ENCODE results near the gene IL1RAPL1.

Gene IL1RAPL1

DNA sequence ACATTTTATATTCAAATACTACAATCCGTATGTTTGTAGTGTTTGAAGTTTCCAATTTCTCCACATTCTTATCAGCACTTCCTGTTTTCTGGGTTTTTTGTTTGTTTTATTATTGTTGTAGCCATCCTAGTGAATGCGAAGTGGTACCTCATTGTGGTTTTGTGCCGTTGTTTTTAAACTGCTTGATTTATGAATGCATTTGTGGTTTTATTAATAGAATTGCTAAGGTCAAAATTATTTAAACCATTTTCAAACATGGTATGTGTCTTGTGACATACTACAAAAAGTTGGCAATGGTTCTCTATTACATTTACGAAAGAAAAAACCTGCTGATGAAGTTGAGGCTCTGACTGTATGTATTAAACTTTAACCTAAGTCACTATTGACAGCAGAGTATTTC is 848.1 kb downstream of the IL1RAPL1 start:
- Histone ChIP-seq H3K27ac (ENCODE audit: low read depth, low read length) (no peak overlapping the region), H3K79me2 (ENCODE audit: insufficient read depth, low read length) (no peaks in the 10 kb centered on the region), H3K9me3 (ENCODE audit: insufficient read depth, low read length) (no peaks in the 10 kb centered on the region), H3K27me3 (ENCODE audit: low read length) (no peaks in the 10 kb centered on the region), H3K9me2 (replicated peaks; ENCODE audit: insufficient read depth, low read length) (no peaks in the 10 kb centered on the region), H4K20me1 (ENCODE audit: low read depth, low read length) (no peaks in the 10 kb centered on the region), H3K9ac (ENCODE audit: low read length) (no peak overlapping the region), H3K36me3 (ENCODE audit: low read length) (no peaks in the 10 kb centered on the region), H2AFZ (ENCODE audit: low read depth, low read length, severe bottlenecking) (no peak overlapping the region), H3K4me2 (ENCODE audit: low read depth, low read length, poor library complexity, severe bottlenecking) (no peak overlapping the region), H3F3A (ENCODE audit: insufficient read depth) (no peaks in the 10 kb centered on the region), H3K4me3 (ENCODE audit: insufficient read depth, low read length, poor library complexity, severe bottlenecking) (no peak overlapping the region)
- TF ChIP-seq, protein P1, sequence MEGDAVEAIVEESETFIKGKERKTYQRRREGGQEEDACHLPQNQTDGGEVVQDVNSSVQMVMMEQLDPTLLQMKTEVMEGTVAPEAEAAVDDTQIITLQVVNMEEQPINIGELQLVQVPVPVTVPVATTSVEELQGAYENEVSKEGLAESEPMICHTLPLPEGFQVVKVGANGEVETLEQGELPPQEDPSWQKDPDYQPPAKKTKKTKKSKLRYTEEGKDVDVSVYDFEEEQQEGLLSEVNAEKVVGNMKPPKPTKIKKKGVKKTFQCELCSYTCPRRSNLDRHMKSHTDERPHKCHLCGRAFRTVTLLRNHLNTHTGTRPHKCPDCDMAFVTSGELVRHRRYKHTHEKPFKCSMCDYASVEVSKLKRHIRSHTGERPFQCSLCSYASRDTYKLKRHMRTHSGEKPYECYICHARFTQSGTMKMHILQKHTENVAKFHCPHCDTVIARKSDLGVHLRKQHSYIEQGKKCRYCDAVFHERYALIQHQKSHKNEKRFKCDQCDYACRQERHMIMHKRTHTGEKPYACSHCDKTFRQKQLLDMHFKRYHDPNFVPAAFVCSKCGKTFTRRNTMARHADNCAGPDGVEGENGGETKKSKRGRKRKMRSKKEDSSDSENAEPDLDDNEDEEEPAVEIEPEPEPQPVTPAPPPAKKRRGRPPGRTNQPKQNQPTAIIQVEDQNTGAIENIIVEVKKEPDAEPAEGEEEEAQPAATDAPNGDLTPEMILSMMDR (IDR thresholded peaks at IDR 0.05; ENCODE audit: insufficient read depth, low read length, poor library complexity, severe bottlenecking), result no peak
- TF ChIP-seq EZH2phosphoT487 (conservative IDR thresholded peaks at IDR 0.05; ENCODE audit: low read length), result no peak

DNA sequence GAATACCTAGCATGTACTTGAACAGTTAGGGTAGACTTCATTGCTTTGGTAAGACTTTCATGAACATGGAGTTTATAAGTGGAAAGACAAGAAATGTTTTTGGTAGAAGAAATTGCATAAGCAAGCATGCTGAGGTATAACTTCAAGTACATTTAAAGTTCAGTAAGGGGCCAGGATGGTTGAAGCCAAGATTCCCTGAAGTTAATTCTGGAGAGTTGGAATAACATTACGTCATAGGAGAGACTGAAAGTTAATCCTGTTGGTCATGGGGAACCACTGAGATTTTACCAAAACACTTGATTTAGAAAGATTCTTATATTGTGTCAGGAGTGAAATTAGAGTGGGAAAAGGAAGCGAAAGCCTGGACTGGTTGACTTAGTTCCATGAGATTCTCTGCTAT is 860.6 kb downstream of the IL1RAPL1 start:
- TF ChIP-seq, protein P1 (IDR thresholded peaks at IDR 0.05; ENCODE audit: insufficient read depth, low read length, poor library complexity, severe bottlenecking), result no peak
- no peak for TF ChIP-seq EZH2phosphoT487 (conservative IDR thresholded peaks at IDR 0.05; ENCODE audit: low read length)
- H3K27me3 ChIP-seq (ENCODE audit: low read length), result no peaks in the 10 kb centered on the region
- no peak overlapping the region for H3K4me3 ChIP-seq (ENCODE audit: insufficient read depth, low read length, poor library complexity, severe bottlenecking)
- H3K9ac ChIP-seq (ENCODE audit: low read length), result no peak overlapping the region
- H4K20me1 ChIP-seq (ENCODE audit: low read depth, low read length), result no peaks in the 10 kb centered on the region
- H3K9me2 ChIP-seq (replicated peaks; ENCODE audit: insufficient read depth, low read length), result no peaks in the 10 kb centered on the region
- no peaks in the 10 kb centered on the region for H3K9me3 ChIP-seq (ENCODE audit: insufficient read depth, low read length)
- H3K4me2 ChIP-seq (ENCODE audit: low read depth, low read length, poor library complexity, severe bottlenecking), result no peak overlapping the region
- H3K27ac ChIP-seq (ENCODE audit: low read depth, low read length), result no peak overlapping the region
- H2AFZ ChIP-seq (ENCODE audit: low read depth, low read length, severe bottlenecking), result no peak overlapping the region
- H3F3A ChIP-seq (ENCODE audit: insufficient read depth), result no peaks in the 10 kb centered on the region
- no peaks in the 10 kb centered on the region for H3K79me2 ChIP-seq (ENCODE audit: insufficient read depth, low read length)
- H3K36me3 ChIP-seq (ENCODE audit: low read length), result no peaks in the 10 kb centered on the region

DNA sequence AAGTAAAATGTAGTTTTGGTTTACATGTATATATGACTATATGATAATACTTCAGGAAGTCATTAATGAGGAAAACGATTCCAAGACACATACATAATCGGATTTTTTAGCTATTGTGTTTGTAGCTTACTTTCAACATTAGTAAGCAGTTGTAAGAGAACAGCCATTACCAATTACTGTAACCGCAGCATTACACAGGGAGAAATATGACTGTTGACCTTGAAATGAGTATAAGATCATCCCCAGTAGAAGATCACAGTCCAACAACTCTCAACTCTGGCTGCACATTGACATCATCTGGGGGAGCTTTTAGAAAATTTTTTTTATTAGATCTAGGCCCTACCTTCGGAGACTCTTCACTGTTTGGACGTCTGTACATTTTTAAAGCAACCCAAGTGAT is 866.1 kb downstream of the IL1RAPL1 start:
- Histone ChIP-seq H2AFZ (ENCODE audit: low read depth, low read length, severe bottlenecking) (no peak overlapping the region), H3K27ac (ENCODE audit: low read depth, low read length) (no peak overlapping the region), H4K20me1 (ENCODE audit: low read depth, low read length) (no peaks in the 10 kb centered on the region), H3K4me3 (ENCODE audit: insufficient read depth, low read length, poor library complexity, severe bottlenecking) (no peak overlapping the region), H3K4me2 (ENCODE audit: low read depth, low read length, poor library complexity, severe bottlenecking) (no peak overlapping the region), H3K27me3 (ENCODE audit: low read length) (no peaks in the 10 kb centered on the region), H3K9me3 (ENCODE audit: insufficient read depth, low read length) (no peaks in the 10 kb centered on the region), H3K79me2 (ENCODE audit: insufficient read depth, low read length) (no peaks in the 10 kb centered on the region), H3F3A (ENCODE audit: insufficient read depth) (no peaks in the 10 kb centered on the region), H3K9ac (ENCODE audit: low read length) (no peak overlapping the region), H3K9me2 (replicated peaks; ENCODE audit: insufficient read depth, low read length) (no peaks in the 10 kb centered on the region), H3K36me3 (ENCODE audit: low read length) (no peaks in the 10 kb centered on the region)
- TF ChIP-seq, protein P1 (IDR thresholded peaks at IDR 0.05; ENCODE audit: insufficient read depth, low read length, poor library complexity, severe bottlenecking), result no peak
- TF ChIP-seq EZH2phosphoT487 (conservative IDR thresholded peaks at IDR 0.05; ENCODE audit: low read length), result no peak
